Measurements from ENCODE around the gene ZNRF2.

The ZNRF2 gene

DNA sequence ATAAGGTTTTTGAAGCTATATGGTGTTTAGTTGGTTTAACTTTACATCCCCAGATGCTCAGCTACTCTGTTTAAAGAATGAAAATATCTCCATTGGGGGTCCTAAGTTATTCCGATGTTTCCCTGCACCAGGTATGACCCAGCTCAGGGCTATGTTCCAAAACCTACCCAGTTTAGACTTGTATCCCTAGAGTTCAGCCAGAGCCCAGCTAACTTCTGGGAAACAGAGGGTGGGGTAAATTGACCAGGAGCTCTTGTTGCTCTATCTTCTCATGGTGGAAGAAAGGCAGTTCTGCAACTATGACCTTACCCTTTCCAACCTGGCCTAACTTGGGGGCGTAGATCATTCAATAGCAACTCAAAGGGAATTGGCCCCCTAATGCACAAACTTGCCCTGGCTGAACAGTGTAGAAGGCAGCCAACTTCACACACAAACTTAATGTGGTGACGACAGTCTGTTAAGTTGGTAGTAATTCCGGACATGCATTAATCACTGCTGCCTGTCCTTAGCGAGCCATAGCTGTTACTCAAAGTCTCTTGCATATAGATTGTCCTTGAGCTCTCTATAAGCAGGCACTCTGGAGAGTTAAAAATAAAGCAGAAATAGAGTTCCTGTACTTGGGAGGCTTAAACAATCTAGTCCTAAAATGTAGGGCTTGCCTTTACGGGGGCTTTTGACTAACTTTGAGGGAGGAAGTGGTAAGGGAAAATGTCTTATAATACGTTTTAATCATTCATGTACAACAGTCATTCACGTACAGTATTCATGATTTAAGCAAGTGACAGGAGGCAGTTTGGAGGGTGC is 5.3 kb upstream of the ZNRF2 start:
- TF ChIP-seq, protein P1, sequence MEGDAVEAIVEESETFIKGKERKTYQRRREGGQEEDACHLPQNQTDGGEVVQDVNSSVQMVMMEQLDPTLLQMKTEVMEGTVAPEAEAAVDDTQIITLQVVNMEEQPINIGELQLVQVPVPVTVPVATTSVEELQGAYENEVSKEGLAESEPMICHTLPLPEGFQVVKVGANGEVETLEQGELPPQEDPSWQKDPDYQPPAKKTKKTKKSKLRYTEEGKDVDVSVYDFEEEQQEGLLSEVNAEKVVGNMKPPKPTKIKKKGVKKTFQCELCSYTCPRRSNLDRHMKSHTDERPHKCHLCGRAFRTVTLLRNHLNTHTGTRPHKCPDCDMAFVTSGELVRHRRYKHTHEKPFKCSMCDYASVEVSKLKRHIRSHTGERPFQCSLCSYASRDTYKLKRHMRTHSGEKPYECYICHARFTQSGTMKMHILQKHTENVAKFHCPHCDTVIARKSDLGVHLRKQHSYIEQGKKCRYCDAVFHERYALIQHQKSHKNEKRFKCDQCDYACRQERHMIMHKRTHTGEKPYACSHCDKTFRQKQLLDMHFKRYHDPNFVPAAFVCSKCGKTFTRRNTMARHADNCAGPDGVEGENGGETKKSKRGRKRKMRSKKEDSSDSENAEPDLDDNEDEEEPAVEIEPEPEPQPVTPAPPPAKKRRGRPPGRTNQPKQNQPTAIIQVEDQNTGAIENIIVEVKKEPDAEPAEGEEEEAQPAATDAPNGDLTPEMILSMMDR (IDR thresholded peaks at IDR 0.05; ENCODE audit: control insufficient read depth, insufficient read depth, low read depth, low read length, missing control alignments), result no peak
- no peak overlapping the region for H3K4me3 ChIP-seq (ENCODE audit: control insufficient read depth, low read depth, low read length)
- no peak for DNase-seq (ENCODE audit: low read depth)

- TF ChIP-seq, protein P1 (IDR thresholded peaks at IDR 0.05; ENCODE audit: control insufficient read depth, insufficient read depth, low read depth, low read length, missing control alignments), result no peak
- DNase-seq (ENCODE audit: low read depth), result no peak
- no peak overlapping the region for H3K4me3 ChIP-seq (ENCODE audit: control insufficient read depth, low read depth, low read length)
These were observed 4.8 kb upstream of the ZNRF2 start for GRCh38 chr7:30279653-30279904.

- TF ChIP-seq, protein P1 (IDR thresholded peaks at IDR 0.05; ENCODE audit: control insufficient read depth, insufficient read depth, low read depth, low read length, missing control alignments), result no peak
- no peak for DNase-seq (ENCODE audit: low read depth)
These were observed 3.8 kb upstream of the ZNRF2 start for GRCh38 chr7:30280631-30281030.

GRCh38 chr7:30281263-30281662 is 3.1 kb upstream of the ZNRF2 start:
- H3K4me3 ChIP-seq (ENCODE audit: control insufficient read depth, low read depth, low read length), result no peak overlapping the region
- TF ChIP-seq, protein P1 (IDR thresholded peaks at IDR 0.05; ENCODE audit: control insufficient read depth, insufficient read depth, low read depth, low read length, missing control alignments), result no peak
- no peak for DNase-seq (ENCODE audit: low read depth)

More at GRCh38 chr7:30280631-30281030, 3.8 kb upstream of the ZNRF2 start:
- no peak overlapping the region for H3K4me3 ChIP-seq (ENCODE audit: control insufficient read depth, low read depth, low read length)

DNA sequence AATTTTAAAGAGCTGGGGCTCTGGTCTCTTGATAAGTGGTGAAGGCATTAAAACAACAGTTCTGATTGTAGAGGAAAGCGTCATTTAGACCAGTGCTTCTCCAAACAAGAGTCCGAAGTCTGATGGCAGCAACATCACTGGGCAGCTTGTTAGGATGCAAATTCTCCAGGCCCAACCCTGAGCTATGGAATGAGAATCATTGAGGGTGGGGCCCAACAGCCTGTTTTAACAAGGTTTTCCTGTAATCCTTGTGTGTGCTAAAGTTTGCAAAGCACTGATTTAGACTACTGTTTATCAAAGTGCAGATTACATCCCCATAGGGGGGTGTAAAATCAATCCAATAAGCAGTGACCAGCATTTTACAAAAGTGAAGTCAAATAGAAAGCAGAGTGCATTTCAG is 2.6 kb upstream of the ZNRF2 start:
- DNase-seq (ENCODE audit: low read depth), result no peak
- H3K4me3 ChIP-seq (ENCODE audit: control insufficient read depth, low read depth, low read length), result no peak overlapping the region
- TF ChIP-seq, protein P1 (IDR thresholded peaks at IDR 0.05; ENCODE audit: control insufficient read depth, insufficient read depth, low read depth, low read length, missing control alignments), result no peak

GRCh38 chr7:30282735-30283134 is 1.7 kb upstream of the ZNRF2 start:
- H3K4me3 ChIP-seq (ENCODE audit: control insufficient read depth, low read depth, low read length), result no peak overlapping the region
- DNase-seq (ENCODE audit: low read depth), result no peak
- TF ChIP-seq, protein P1 (IDR thresholded peaks at IDR 0.05; ENCODE audit: control insufficient read depth, insufficient read depth, low read depth, low read length, missing control alignments), result no peak

Data from AG09309 (cell line).